GM19099 (cell line): Measurements from ENCODE around the gene NCS1.

Experiments
- POLR2A ChIP-seq: IDR thresholded peaks from 3 replicates; pipeline ENCODE4 v1.6.1; 2011; ENCODE audit warnings: low read depth; ENCODE audit not compliant: insufficient read length; ENCODE audit errors: extremely low read depth

The NCS1 gene

DNA sequence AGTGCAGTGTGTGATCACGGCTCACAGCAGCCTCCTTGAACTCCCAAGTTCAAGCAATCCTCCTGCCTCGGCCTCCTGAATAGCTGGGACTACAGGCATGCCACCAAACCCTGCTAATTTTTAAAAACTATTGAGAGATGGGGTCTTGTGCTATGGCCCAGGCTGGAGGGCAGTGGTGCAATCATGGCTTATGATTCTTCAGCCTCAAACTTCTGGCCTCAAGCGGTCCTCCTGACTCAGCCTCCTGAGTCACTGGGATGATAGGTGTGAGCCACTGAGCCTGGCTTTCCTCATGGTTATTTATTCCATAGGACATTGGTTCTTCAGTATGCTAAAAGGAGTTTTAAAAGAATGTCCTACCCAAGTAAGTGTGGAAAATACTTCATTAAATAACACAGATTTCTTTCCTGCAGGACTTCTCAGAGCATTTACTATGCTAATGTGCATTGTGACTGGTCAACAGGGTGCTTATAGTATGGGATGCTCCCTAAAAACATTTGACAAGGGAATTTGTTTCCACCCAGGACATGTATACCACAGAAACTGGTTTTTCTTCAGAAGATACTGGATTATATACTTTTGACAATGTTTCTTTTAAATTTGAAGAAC, 11.2 kb upstream of the NCS1 start:
- no peak for TF ChIP-seq POLR2A

DNA sequence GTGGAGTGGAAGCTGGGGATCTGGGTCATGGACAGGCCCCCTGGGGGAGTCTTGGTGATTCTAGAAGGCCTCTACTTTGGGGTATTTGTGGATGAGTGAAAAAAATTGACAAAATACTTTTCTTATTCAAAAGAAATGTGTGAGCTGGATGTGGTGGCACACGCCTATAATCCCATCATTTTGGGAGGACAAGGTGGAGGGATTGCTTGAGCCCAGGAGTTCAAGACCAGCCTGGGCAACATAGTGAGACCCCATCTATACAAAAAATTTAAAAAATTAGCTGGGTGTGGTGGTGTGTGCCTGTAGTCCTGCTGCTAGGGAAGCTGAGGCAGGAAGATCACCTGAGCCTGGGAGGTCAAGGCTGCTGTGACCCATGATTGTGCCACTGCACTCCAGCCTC, 6.6 kb upstream of the NCS1 start:
- TF ChIP-seq POLR2A = no peak

- no peak for TF ChIP-seq POLR2A
Observed at GRCh38 chr9:130166399-130166798, 5.8 kb upstream of the NCS1 start.

GRCh38 chr9:130167927-130168326, 4.3 kb upstream of the NCS1 start:
- TF ChIP-seq POLR2A = no peak

DNA sequence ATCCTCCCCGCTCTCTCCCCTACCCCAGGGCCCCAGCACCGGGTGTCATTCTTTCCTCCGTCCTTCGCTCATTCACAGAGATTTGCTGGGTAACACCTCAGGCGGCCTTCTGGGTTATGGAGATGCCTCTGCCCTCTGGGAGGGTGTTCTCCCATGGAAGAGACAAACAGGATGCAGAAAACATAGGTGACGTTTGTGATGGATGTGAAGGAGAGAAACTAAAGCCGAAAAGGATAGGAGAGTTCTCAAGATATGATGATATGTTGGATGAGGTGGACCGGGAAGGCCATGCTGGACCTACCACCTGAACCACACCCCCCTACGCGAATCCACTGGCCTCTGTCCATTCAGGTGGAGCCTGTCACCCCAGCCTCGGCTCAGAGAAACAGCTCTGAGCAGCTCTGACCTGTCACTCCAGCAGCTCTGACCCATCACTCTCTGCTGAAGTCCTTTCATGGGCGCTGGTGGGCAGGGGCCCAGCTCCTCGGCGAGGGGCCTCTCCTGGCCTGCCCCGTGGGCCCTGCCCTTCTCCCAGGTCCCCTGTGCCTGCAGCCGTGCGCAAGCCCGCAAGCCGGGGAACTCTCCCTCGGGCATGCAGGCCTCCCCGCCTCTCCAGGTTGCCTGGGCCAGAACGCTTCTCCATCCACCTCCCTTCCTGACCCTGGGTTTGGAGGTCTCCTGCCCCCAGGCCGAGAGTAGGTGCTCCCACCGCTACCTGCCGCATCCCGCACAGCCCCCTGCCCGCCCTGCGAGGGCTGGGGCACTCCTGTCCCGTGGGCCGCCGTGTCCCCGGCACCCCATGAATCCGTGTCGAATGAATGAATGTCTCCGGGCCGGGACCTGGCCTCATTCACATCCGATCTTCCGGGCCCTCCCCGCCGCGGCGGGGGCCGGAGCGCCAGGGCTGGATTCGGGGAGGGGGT, 717 bp upstream of the NCS1 start:
- TF ChIP-seq POLR2A = no peak

- no peak for TF ChIP-seq POLR2A
Observed at GRCh38 chr9:130172858-130173665, 858 bp downstream of the NCS1 start.

- TF ChIP-seq POLR2A = no peak
Observed at GRCh38 chr9:130173666-130173983, 1.4 kb downstream of the NCS1 start.

DNA sequence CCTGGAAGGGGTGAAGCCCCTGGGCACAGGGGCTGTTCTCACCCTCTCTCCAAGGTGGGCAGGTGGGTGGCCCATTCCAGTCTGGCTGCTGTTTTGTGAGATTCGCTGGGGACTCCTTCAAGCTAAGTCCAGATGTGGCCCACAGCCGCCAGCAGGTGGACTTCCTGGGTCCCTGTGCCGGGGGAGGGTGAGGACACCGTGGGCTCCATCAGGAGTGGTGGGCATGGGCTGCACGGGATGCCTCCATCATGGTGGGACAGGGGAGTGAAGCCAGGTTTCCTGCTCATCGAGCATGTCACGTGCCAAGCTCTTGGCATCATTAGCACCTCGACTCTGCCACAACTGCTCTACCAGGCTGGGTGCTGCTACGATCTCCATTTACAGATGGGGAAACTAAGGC, 1.8 kb downstream of the NCS1 start:
- no peak for TF ChIP-seq POLR2A

GRCh38 chr9:130174920-130175321, 2.7 kb downstream of the NCS1 start:
- TF ChIP-seq POLR2A = no peak

DNA sequence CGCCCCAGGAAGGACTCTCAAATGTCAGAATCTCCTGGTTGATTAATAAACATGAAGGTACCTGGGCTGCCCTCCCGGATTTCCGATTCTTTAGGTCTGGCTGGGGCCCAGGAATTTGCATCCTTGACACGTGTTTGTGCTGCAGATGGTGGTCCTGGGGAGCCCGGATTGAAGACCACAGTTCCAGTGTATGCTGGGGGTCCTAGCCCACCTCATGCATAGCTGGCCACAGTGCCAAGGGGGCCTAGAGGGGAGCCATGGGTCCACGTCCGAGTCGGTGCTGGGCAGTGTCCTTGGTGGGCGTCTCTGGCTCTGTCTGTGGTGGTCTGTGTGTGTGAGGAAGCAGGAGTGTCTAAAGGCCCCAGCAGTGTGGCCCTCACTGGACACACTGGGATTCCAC, 3.2 kb downstream of the NCS1 start:
- no peak for TF ChIP-seq POLR2A

DNA sequence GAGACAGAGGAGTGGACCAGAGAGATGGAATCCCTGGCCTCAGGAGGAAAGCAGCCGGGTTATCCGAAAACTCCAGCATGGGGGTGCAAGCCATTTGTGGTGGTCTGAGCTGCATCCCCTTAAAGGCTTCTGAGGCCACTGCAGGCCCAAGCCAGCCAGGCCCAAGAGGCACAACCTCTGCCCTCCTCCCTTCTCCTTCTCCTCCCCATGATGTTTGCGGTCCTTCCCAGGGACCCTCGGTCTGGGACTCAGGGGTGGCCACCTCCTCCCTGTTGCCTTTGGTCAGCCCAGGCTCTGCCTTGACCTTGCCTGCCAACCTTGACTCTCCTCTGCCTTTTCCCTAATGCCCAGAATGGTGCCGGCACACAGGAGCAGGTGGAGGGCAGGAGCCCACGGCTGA, 4.6 kb downstream of the NCS1 start:
- TF ChIP-seq POLR2A = no peak

GRCh38 chr9:130177898-130178805, 5.9 kb downstream of the NCS1 start:
- no peak for TF ChIP-seq POLR2A

- no peak for TF ChIP-seq POLR2A
Observed at GRCh38 chr9:130179331-130179907, 7.2 kb downstream of the NCS1 start.

DNA sequence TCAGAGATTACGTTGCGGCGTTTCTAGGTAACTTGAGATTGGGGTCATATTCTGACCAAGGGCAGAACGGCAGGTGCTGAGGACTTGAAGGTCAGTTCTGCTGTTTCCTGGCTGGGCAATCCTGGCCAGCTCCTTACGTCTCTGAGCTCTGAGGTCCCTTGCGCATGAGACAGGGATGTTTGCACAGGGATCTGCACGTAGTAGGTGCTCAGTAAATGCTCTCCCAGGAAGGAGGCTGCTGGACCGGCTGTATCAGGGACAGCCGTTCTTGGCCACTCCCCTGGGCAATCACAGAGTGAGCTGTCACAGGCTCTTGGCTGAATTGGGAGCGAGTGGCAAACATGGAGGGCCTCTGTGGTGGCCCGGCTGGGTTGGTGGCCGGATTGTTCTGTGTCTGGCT, 8.3 kb downstream of the NCS1 start:
- no peak for TF ChIP-seq POLR2A
